Activated CD4-positive, alpha-beta T cell treated with anti-CD3 and anti-CD28 coated beads, Interleukin-2, amount 10 ng/mL, durations not matched to agents 7 days and 5 days (primary cell): ENCODE data around the gene UCP1. TPM values are rescaled to one million over a fixed set of nuclear protein-coding genes. Genes with fewer than 3 reads are reported as not detected.
A peak's percentile ranks its signal among the peaks of the same experiment; 100 is the strongest.
"Not testable (repeated sequence)": the region's sequence is repeated elsewhere in the genome, so short reads cannot be mapped to it uniquely, and the experiment has no call there.

Experiments
- CTCF ChIA-PET: fragments of 350-600 bp; sonication (Branson Sonifier 250); formaldehyde crosslinking; loops from one replicate; lab custom pipeline; 2021; ENCODE audit warnings: antibody characterized with exemption; lab: Charles Lee
- POLR2A ChIA-PET: fragments of 350-600 bp; sonication (Branson Sonifier 250); formaldehyde crosslinking; loops from one replicate; lab custom pipeline; 2021; ENCODE audit warnings: antibody characterized with exemption; lab: Charles Lee
- DNase-seq: peaks from one replicate; pipeline ENCODE4 v3.0.0-alpha.2; 2020
- H3K27ac Mint-ChIP-seq: one replicate; pipeline ENCODE4 v1.8.0; 2021; ENCODE audit warnings: mild to moderate bottlenecking, moderate library complexity, mixed read lengths
- H3K27me3 Mint-ChIP-seq: one replicate; pipeline ENCODE4 v1.8.0; 2021; ENCODE audit warnings: mixed read lengths
- H3K36me3 Mint-ChIP-seq: one replicate; pipeline ENCODE4 v1.8.0; 2021; ENCODE audit warnings: low read depth, mixed read lengths
- H3K4me1 Mint-ChIP-seq: one replicate; pipeline ENCODE4 v1.8.0; 2021; ENCODE audit warnings: mixed read lengths
- H3K4me3 Mint-ChIP-seq: one replicate; pipeline ENCODE4 v1.8.0; 2021; ENCODE audit warnings: mild to moderate bottlenecking, moderate library complexity, mixed read lengths
- H3K9me3 Mint-ChIP-seq: one replicate; pipeline ENCODE4 v1.8.0; 2021; ENCODE audit warnings: mixed read lengths
- total RNA-seq, 2 experiments: library from RNA; stranded (reverse); gene quantifications; one replicate each; pipeline ENCODE4 v1.2.3, GENCODE V29; 2021

Gene UCP1
- total RNA-seq, 2 experiments from 2014 or later, result not detected

DNA sequence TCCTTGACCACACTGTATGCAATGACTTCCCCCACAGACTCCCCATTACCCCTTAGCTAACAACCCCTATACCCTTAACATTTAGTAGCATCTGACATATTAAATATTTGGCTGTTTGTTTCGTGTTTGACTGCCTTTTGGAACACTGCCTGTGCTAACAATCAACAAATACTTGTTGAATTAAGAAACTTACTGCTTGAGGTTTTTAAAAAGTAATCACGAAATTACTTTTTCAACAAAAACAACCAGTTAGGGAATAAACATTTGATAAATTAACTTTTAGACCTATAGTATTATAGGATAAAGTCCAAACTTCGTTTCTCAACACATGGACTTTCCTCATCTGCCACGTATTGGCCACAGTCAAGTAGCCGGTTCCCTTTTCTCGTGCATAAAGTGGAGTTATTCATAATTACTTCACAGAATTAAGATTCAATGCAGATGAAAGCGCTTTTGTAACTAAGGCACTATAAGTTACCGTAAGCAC lies 45.3 kb downstream of the UCP1 start:
- Mint-ChIP-seq H3K27ac (no peak overlapping the region), H3K27me3 (peaks cover 2% of the 10 kb centered on the region), H3K4me1 (peaks cover 23% of the 10 kb centered on the region), H3K36me3 (peaks cover 13% of the 10 kb centered on the region), H3K4me3 (peak overlapping the region; percentile 87), H3K9me3 (no peaks in the 10 kb centered on the region)
- ChIA-PET POLR2A (interaction anchor here (0.8 kb wide), 1 partner anchor 25 kb away, joined by 5 read pairs; the partner anchor contains the start of gene MGAT4D), CTCF (interaction anchor here (0.9 to 1.4 kb wide), 5 partner anchors 17 to 150 kb away, joined by 3 to 10 read pairs (median 3); partner anchors contain the start of gene SCOC)
- no peak for DNase-seq

DNA sequence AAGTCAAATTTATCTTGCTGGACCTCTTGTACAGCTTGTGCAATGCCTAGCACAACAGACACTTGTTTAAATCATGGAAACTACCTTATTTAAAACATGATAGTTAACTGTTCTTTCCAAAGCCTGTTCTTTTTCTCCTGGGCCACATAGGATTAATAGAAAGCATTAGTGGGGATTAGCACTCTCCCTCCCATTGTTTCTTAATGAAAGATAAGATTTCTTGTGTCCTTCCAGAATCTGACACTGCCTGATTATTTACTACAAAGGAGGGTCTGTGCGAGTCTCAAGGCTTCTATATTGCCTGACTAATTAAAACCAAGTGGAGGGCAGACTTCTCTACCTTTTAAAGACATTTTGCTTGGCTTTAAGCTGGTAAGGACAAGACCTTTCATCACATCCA lies 53.3 kb downstream of the UCP1 start:
- peaks cover 24% of the 10 kb centered on the region for H3K27me3 Mint-ChIP-seq
- no peaks in the 10 kb centered on the region for H3K4me1 Mint-ChIP-seq
- ChIA-PET CTCF (no interaction called here), POLR2A (no interaction called here)
- H3K4me3 Mint-ChIP-seq, result no peak overlapping the region
- no peak for DNase-seq
- H3K27ac Mint-ChIP-seq, result no peak overlapping the region
- H3K9me3 Mint-ChIP-seq, result no peaks in the 10 kb centered on the region
- no peaks in the 10 kb centered on the region for H3K36me3 Mint-ChIP-seq

DNA sequence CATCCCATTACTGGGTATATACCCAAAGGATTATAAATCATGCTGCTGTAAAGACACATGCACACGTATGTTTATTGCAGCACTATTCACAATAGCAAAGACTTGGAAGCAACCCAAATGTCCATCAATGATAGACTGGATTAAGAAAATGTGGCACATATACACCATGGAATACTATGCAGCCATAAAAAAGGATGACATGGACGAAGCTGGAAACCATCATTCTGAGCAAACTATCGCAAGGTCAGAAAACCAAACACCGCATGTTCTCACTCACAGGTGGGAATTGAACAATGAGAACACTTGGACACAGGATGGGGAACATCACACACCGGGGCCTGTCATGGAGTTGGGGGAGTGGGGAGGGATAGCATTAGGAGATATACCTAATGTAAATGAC lies 55.0 kb downstream of the UCP1 start:
- CTCF ChIA-PET, H3K36me3 Mint-ChIP-seq, DNase-seq, POLR2A ChIA-PET, H3K4me3 Mint-ChIP-seq, H3K9me3 Mint-ChIP-seq, H3K27ac Mint-ChIP-seq, H3K4me1 Mint-ChIP-seq: not testable (repeated sequence)
- peaks cover 35% of the 10 kb centered on the region for H3K27me3 Mint-ChIP-seq

Other genes starting within 250 kb of the UCP1 start
- 10 to 100 TPM; 20.9 to 22.2 TPM for gene SCOC, start 195.3 kb downstream of the UCP1 start, total RNA-seq
- gene CLGN, start 141.3 kb downstream of the UCP1 start, total RNA-seq, result under 1 TPM in 1 of 2 experiments, not detected in 1; 0.21 TPM
- not detected for gene MGAT4D, start 70.7 kb downstream of the UCP1 start, total RNA-seq
- gene ELMOD2, start 44.8 kb downstream of the UCP1 start, total RNA-seq, result 10 to 100 TPM; 16.8 to 17.4 TPM
- gene TBC1D9, start 187.4 kb upstream of the UCP1 start, total RNA-seq, result under 1 TPM in 1 of 2 experiments, not detected in 1; 0.04 TPM